ENCODE results near the gene ZNF124. TPM values are rescaled to one million over a fixed set of nuclear protein-coding genes. Genes with fewer than 3 reads are reported as not detected.

ZNF124 gene
- total RNA-seq, 4 donors from 2014 or later = 47.6 to 75.0 (median 62.4) TPM

DNA sequence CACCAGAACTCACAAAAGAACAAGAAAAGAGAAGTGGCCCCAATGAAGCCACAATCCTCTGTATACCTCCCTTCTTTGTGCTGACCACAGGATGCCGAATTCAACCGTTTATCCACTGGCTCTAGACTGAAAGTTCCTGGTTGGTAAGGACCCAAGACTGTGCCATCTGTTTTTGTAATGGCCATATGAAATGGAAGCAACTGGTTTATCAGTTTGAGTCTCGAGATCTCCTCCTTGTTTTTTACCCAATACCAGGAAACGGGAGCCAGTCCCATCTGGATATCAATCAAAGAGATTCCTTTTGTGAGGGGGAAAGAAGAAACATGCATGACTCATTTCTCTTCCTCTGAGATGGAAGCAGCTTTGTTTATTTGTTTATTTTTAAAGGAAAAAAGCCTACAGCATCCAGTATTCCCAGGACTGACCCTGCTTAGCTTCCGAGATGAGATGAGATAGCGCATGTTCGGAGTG lies 32.4 kb upstream of the ZNF124 start:
- H3K4me1 ChIP-seq = peaks cover 0 to 12% of the 10 kb centered on the region in 2 donors
- H3K27ac ChIP-seq = no peak overlapping the region
- intact Hi-C loops (cut with DNase I) = loop anchor here (10.0 kb wide), 1 partner anchor 131 kb away; the partner anchor contains the start of gene ZNF496
- WGBS, 2 donors = 80 to 85% methylated on average over 7 of the region's 7 CpGs
- no peaks in the 10 kb centered on the region for H3K9me3 ChIP-seq
- peaks cover 5 to 7% of the 10 kb centered on the region in 2 donors for H3K36me3 ChIP-seq
- no peak overlapping the region for H3K4me3 ChIP-seq (replicated peaks in 1 of 3)
- H3K27me3 ChIP-seq = no peaks in the 10 kb centered on the region
- DNase-seq = no peak
- TF ChIP-seq, protein P1, sequence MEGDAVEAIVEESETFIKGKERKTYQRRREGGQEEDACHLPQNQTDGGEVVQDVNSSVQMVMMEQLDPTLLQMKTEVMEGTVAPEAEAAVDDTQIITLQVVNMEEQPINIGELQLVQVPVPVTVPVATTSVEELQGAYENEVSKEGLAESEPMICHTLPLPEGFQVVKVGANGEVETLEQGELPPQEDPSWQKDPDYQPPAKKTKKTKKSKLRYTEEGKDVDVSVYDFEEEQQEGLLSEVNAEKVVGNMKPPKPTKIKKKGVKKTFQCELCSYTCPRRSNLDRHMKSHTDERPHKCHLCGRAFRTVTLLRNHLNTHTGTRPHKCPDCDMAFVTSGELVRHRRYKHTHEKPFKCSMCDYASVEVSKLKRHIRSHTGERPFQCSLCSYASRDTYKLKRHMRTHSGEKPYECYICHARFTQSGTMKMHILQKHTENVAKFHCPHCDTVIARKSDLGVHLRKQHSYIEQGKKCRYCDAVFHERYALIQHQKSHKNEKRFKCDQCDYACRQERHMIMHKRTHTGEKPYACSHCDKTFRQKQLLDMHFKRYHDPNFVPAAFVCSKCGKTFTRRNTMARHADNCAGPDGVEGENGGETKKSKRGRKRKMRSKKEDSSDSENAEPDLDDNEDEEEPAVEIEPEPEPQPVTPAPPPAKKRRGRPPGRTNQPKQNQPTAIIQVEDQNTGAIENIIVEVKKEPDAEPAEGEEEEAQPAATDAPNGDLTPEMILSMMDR (IDR thresholded peaks at IDR 0.05) = no peak
- no peak for TF ChIP-seq POLR2A (IDR thresholded peaks at IDR 0.05)

DNA sequence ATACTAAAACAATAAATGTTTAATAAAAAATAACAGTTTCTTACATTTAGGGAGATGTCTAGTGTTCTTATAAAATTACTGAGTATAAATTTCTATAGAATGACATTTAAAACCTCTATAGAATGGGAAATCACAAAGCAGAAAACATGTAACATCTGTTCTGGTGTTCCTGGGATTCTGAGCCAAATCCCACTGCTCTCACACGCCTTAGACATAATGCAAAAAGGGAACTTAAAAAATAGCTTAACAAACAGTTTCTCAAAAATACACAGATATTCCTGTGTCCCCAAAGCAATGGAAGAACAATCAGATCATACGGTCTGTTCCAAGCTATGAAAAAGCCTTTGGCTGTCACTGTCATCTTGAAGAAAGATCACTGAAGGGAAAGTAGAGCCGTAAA lies 27.0 kb upstream of the ZNF124 start:
- Histone ChIP-seq H3K36me3 (peaks cover 22 to 25% of the 10 kb centered on the region in 2 donors), H3K4me3 (replicated peaks in 1 of 3) (no peak overlapping the region), H3K27me3 (no peaks in the 10 kb centered on the region), H3K4me1 (no peaks in the 10 kb centered on the region), H3K27ac (no peak overlapping the region), H3K9me3 (no peaks in the 10 kb centered on the region)
- 58 to 62% methylated on average over 3 of the region's 3 CpGs for WGBS, 2 donors
- intact Hi-C loops (cut with DNase I) = no loop called here
- no peak for TF ChIP-seq POLR2A (IDR thresholded peaks at IDR 0.05)
- TF ChIP-seq, protein P1 (IDR thresholded peaks at IDR 0.05) = no peak
- DNase-seq = no peak

DNA sequence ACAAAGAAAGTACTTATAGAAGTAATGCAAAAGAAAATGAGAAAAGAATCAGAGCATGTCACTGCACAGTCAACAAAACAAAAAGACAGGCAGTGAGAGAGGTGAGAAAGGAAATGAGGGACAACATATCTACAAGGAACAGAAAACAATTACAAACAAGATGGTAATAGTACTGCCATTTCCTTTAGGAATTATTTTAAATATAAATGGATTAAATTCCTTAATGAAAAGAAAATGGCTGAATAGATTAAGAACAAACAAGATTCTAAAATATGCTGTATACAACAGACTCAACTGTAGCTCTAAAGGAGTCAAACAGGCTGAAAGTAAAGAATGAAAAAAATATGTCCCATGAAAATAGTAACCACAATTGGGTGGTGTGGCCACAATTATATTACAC lies 22.1 kb upstream of the ZNF124 start:
- no peaks in the 10 kb centered on the region for H3K27me3 ChIP-seq
- H3K4me3 ChIP-seq (replicated peaks in 1 of 3) = no peak overlapping the region
- no peak overlapping the region for H3K27ac ChIP-seq
- intact Hi-C loops (cut with DNase I) = no loop called here
- no peak for DNase-seq
- H3K4me1 ChIP-seq = no peaks in the 10 kb centered on the region
- TF ChIP-seq, protein P1 (IDR thresholded peaks at IDR 0.05) = no peak
- TF ChIP-seq POLR2A (IDR thresholded peaks at IDR 0.05) = no peak
- H3K36me3 ChIP-seq = peaks cover 31 to 35% of the 10 kb centered on the region in 2 donors
- no peaks in the 10 kb centered on the region for H3K9me3 ChIP-seq

DNA sequence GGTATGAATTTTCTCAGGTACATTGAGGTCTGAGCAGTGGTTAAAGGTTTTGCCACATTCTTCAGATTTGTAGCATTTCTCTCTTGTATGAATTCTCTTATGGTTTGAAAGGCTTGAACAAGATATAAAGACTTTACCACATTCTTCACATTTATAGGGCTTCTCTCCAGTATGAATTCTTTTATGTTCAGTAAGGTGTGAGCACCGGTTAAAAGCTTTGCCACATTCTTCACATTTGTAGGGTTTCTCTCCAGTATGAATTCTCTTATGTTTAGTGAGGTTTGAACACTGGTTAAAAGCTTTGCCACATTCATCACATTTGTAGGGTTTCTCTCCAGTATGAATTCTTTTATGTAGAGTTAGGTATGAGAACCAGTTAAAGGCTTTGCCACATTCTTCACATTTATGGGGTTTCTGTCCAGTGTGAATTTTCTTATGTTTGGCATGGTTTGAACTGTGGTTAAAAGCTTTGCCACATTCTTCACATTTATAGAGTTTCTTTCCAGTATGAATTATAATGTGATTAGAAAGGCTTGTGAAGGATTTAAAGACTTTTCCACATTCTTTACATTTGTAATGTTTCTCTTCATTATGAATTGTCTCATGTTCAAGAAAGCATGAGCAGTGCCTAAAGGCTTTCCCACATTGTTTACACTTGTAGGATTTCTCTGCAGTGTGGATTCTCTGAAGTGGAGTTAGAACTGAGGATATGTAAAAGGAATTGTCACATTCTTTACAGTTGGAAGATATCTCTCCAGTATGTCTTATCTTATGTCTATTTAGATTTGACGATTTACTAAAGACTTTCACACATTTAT lies 18.4 kb upstream of the ZNF124 start:
- no peaks in the 10 kb centered on the region for H3K27me3 ChIP-seq
- intact Hi-C loops (cut with DNase I) = no loop called here
- no peak for DNase-seq
- TF ChIP-seq, protein P1 (IDR thresholded peaks at IDR 0.05) = no peak
- no peak for TF ChIP-seq POLR2A (IDR thresholded peaks at IDR 0.05)
- H3K36me3 ChIP-seq = peaks cover 17 to 21% of the 10 kb centered on the region in 2 donors
- no peak overlapping the region for H3K27ac ChIP-seq
- no peak overlapping the region for H3K4me3 ChIP-seq (replicated peaks in 1 of 3)
- 93 to 99% methylated on average over 2 of the region's 2 CpGs for WGBS, 2 donors
- no peaks in the 10 kb centered on the region for H3K4me1 ChIP-seq
- no peaks in the 10 kb centered on the region for H3K9me3 ChIP-seq

DNA sequence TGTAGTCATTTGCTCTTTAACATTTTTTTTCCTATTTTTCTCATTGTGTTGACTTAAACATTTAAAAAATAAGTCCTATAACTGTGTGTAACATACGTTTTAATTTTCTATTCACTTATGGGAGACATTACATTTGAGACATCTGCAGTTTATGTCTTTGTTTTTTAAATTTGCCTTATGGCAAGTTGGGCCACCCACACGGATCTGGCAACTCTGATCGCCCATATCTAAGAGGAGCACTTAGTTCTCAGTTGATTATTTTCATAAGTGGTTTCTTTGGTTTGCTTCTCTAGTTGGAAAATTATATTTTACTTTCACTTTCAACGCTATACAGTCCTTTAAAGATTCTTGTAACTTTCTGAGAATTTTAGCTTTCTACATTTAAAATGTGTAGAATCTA lies 13.8 kb upstream of the ZNF124 start:
- DNase-seq = no peak
- Histone ChIP-seq H3K27ac (no peak overlapping the region), H3K4me1 (no peaks in the 10 kb centered on the region), H3K36me3 (peaks cover 6 to 15% of the 10 kb centered on the region in 2 donors), H3K27me3 (no peaks in the 10 kb centered on the region), H3K9me3 (no peaks in the 10 kb centered on the region), H3K4me3 (replicated peaks in 1 of 3) (no peak overlapping the region)
- 79 to 85% methylated on average over 4 of the region's 4 CpGs for WGBS, 2 donors
- TF ChIP-seq, protein P1 (IDR thresholded peaks at IDR 0.05) = no peak
- no peak for TF ChIP-seq POLR2A (IDR thresholded peaks at IDR 0.05)
- intact Hi-C loops (cut with DNase I) = no loop called here
